ENCODE results near the gene KCNH8.
"Not testable (repeated sequence)": the region's sequence is repeated elsewhere in the genome, so short reads cannot be mapped to it uniquely, and the experiment has no call there.

The KCNH8 gene

DNA sequence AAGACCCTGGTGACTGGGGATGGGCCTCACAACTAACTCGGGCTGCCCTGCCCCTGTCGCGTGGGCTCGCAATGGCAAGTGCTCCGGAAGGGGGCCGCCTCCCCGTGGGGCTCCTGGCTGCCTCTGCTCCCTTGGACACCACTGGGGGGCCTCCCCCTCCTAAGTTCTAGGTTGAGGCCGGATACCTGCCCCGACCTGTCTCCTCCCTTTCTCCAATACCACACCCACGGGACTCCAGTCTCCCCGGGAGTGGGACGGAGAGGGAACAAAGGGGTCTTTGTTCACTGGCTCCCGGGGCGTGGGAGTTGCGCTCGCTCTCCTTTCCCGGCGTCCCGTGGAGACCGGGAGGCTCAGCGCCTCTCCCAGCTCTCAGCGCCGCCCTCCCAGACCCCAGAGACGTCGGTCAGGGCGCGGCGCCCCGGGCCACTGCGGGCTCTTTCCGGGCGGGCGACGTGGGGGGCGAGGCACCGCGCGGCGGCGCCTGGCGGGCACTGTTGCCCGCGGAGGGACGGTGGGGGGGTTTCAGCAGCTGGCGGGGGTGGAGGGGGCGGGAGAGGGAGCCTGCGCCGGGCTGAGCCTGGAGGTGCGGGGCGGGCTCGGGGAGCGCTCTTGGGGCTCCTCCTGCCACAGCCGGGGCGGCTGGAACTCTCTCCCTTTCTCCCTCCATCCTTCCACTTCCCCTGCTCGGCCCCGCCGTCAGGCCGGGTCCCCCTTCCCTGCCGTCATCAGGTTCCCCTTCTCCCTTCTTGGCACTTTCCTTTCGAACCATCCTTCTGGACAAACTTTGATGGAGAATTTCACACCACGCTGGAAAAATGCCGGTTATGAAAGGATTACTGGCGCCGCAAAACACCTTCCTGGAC lies at the start of gene KCNH8:
TSS of gene KCNH8 (plus strand) at position 606 of the 863 bp plus-strand sequence. CDS start at position 816, 210 bp downstream.
- DNase-seq (ENCODE audit: low read depth) = no peak

DNA sequence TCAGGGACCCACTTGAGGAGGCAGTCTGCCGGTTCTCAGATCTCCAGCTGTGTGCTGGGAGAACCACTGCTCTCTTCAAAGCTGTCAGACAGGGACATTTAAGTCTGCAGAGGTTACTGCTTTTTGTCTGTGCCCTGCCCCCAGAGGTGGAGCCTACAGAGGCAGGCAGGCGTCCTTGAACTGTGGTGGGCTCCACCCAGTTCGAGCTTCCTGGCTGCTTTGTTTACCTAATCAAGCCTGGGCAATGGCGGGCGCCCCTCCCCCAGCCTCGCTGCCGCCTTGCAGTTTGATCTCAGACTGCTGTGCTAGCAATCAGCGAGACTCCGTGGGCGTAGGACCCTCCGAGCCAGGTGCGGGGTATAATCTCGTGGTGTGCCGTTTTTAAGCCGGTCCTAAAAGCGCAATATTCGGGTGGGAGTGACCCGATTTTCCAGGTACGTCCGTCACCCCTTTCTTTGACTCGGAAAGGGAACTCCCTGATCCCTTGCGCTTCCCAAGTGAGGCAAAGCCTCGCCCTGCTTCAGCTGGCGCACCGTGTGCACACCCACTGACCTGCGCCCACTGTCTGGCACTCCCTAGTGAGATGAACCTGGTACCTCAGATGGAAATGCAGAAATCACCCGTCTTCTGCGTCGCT lies 45.5 kb upstream of the KCNH8 start:
- not testable (repeated sequence) for DNase-seq (ENCODE audit: low read depth)

More for the DNA sequence above, at the start of gene KCNH8:
- TF ChIP-seq, protein P1, sequence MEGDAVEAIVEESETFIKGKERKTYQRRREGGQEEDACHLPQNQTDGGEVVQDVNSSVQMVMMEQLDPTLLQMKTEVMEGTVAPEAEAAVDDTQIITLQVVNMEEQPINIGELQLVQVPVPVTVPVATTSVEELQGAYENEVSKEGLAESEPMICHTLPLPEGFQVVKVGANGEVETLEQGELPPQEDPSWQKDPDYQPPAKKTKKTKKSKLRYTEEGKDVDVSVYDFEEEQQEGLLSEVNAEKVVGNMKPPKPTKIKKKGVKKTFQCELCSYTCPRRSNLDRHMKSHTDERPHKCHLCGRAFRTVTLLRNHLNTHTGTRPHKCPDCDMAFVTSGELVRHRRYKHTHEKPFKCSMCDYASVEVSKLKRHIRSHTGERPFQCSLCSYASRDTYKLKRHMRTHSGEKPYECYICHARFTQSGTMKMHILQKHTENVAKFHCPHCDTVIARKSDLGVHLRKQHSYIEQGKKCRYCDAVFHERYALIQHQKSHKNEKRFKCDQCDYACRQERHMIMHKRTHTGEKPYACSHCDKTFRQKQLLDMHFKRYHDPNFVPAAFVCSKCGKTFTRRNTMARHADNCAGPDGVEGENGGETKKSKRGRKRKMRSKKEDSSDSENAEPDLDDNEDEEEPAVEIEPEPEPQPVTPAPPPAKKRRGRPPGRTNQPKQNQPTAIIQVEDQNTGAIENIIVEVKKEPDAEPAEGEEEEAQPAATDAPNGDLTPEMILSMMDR (IDR thresholded peaks at IDR 0.05; ENCODE audit: insufficient read depth, low read depth, low read length, missing control alignments) = no peak
- H3K4me3 ChIP-seq (ENCODE audit: low read length) = peak within 1 kb of the TSS; percentile 4

DNA sequence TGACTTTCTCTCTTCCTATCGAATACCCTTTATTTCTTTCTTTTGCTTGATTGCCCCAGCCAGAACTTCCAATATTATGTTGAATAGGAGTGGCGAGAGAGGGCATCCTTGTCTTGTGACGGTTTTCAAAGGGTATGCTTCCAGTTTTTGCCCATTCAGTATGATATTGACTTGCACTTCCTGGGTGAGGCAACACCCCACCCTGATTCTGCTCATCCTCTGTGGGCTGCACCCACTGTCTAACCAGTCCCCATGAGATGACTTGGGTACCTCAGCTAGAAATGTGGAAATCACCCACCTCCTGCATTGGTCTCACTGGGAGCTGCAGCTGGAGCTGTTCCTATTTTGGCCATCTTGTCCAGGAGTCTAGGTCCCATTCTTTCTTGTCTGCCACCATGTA lies 44.8 kb upstream of the KCNH8 start:
- TF ChIP-seq, protein P1 (IDR thresholded peaks at IDR 0.05; ENCODE audit: insufficient read depth, low read depth, low read length, missing control alignments) = no peak
- H3K4me3 ChIP-seq (ENCODE audit: low read length) = no peak overlapping the region
- no peak for DNase-seq (ENCODE audit: low read depth)

More for the DNA sequence above, 45.5 kb upstream of the KCNH8 start:
- H3K4me3 ChIP-seq (ENCODE audit: low read length) = not testable (repeated sequence)

DNA sequence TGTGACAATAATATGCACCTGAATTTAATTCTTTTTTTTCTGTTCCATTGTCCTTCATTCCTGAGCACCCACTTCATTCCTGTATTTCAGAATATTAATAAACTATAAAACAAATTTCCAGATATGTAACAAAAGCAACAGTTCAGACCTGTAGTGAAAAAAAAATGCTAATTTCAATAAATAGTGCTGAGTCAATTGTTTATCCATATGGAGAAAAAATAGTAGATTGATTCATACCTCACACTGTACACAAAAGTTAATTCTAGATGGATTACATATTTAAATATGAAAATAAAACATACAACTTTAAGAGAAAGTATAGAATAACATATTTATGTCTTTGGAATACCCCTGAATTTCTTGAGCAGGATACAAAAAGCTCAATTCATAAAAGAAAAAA lies 43.9 kb upstream of the KCNH8 start:
- no peak overlapping the region for H3K4me3 ChIP-seq (ENCODE audit: low read length)
- no peak for DNase-seq (ENCODE audit: low read depth)

DNA sequence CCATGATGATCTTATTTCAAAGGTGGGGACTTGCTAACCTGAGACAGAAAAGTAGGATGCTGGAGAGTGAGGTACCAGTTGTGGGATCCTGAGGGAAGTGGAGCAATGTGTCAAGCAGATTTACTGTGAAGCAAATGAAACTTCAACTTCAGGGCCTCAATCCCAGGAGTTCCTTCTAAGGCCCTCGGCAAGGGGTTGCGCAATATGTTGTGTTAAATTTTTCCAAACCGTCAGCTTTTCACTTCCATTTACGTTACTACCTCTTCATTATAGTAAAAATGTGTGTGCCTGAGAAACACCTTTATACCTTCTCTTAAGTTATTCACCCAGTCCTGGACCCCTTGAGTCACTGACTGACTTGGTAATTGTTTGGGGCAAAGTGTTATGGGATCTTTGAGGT lies 42.5 kb upstream of the KCNH8 start:
- H3K4me3 ChIP-seq (ENCODE audit: low read length) = no peak overlapping the region
- no peak for DNase-seq (ENCODE audit: low read depth)
- TF ChIP-seq, protein P1 (IDR thresholded peaks at IDR 0.05; ENCODE audit: insufficient read depth, low read depth, low read length, missing control alignments) = no peak

More for the DNA sequence above, 43.9 kb upstream of the KCNH8 start:
- TF ChIP-seq, protein P1 (IDR thresholded peaks at IDR 0.05; ENCODE audit: insufficient read depth, low read depth, low read length, missing control alignments) = no peak

DNA sequence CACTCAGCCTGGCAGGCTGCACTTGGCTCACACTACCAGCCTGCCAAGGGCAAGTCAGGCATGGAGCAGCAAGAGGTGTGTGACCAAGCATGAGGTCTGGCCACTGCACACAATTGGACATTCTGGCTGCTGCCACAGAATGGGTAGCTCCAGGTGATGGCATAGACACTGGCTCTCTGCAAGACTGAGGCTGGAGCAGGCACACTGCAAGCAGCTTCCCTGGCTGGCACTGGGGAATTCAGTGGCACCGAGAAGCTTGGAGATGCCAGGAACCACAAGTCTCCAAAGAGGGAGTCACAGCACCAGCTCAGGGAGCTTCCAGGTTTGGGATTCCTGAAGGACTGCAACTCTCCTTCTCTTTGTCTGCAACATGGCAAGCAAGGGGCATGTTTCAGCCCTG lies 42.0 kb upstream of the KCNH8 start:
- no peak for DNase-seq (ENCODE audit: low read depth)

DNA sequence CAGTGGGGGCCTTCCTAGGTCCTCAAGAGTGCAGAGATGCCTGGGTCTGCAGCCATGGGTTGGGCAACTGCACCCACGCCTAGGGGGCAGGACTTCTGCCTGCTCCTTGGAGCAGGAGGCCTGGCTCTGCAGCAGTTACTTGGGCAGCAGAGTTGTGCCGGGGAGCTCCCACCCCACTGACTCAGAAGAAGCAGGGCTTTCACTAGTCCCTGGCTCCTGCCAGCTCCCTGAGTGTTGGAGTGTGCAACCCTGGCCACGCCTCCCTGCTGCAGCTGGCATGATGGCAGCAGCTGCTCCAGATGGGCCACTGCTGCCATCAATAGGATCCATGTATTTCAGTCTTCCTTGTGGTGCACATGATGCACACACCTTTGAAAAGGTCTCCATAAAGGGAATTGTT lies 40.6 kb upstream of the KCNH8 start:
- DNase-seq (ENCODE audit: low read depth) = no peak
- no peak overlapping the region for H3K4me3 ChIP-seq (ENCODE audit: low read length)
- TF ChIP-seq, protein P1 (IDR thresholded peaks at IDR 0.05; ENCODE audit: insufficient read depth, low read depth, low read length, missing control alignments) = no peak

More for the DNA sequence above, 42.0 kb upstream of the KCNH8 start:
- TF ChIP-seq, protein P1 (IDR thresholded peaks at IDR 0.05; ENCODE audit: insufficient read depth, low read depth, low read length, missing control alignments) = no peak
- H3K4me3 ChIP-seq (ENCODE audit: low read length) = no peak overlapping the region
